GM10266 (cell line): Measurements from ENCODE around the gene ESPNL.

ENCODE experiments used
- DNase-seq: peaks from one replicate; pipeline ENCODE4 v3.0.0; 2012; ENCODE audit errors: extremely low spot score
- TF ChIP-seq, protein P1 (sequence below): IDR thresholded peaks from 2 replicates; pipeline ENCODE4 v1.5.1; 2012; ENCODE audit warnings: mild to moderate bottlenecking, low read depth; ENCODE audit not compliant: control insufficient read depth, insufficient read depth; ENCODE audit errors: missing control alignments

The ESPNL gene

DNA sequence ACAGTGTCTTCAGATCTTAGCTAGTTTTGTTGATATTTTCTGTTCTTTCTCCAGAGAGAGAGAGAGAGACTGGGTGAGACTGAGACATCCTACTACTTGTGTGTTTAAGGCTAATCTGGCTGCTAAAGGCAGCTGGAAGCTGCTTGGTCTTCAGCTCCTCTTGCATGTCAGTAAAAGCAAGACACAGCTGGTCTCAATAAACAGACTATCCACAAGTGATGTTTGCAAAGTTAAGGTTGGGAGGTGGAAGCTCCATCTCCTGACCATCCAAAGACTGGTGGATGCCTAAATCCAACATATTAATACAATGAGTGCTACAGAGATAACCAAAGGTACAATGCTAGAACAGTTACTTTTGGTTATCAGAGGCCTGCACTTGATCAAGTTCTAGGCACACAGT, 76.5 kb downstream of the ESPNL start:
- no peak for DNase-seq
- TF ChIP-seq, protein P1, sequence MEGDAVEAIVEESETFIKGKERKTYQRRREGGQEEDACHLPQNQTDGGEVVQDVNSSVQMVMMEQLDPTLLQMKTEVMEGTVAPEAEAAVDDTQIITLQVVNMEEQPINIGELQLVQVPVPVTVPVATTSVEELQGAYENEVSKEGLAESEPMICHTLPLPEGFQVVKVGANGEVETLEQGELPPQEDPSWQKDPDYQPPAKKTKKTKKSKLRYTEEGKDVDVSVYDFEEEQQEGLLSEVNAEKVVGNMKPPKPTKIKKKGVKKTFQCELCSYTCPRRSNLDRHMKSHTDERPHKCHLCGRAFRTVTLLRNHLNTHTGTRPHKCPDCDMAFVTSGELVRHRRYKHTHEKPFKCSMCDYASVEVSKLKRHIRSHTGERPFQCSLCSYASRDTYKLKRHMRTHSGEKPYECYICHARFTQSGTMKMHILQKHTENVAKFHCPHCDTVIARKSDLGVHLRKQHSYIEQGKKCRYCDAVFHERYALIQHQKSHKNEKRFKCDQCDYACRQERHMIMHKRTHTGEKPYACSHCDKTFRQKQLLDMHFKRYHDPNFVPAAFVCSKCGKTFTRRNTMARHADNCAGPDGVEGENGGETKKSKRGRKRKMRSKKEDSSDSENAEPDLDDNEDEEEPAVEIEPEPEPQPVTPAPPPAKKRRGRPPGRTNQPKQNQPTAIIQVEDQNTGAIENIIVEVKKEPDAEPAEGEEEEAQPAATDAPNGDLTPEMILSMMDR = no peak

DNA sequence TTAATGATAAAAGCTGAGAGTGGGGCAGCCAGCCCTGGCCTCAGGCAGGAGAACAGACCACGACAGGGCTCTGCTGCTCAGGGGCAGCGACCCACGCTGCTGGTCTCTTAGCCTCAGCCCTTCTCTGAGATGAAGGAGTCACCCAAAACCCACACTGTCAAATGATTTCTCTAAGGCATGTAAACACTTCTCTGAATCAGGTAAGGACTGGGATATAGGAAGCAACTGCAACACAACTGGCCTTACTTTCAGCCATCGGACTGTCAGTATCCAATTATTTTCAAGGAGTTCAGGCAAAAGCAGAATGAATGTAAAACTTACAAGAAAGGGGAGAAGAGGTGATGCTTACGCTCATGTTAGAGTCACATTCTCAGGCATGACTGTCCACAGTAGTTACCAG, 80.4 kb downstream of the ESPNL start:
- no peak for DNase-seq
- TF ChIP-seq, protein P1 = no peak

DNA sequence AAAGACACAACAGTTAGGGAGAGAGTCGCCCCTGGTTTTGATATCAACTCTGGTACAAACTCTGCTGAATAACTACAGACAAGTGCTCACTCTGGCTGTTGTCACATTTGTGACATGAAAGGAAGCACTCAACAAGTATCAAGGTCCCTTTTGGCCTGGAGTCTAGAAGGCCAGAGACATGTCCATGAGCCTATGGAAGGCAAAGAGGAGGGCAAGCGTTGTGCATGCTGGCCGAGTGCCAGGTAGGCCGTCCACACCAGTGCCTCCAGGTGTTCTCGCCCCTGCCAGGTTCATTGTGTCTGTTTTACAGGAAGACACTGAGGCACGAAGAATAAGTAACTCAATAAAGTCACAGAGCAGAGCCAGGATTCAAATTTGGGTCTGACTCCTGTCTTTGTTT, 82.2 kb downstream of the ESPNL start:
- TF ChIP-seq, protein P1 = no peak
- no peak for DNase-seq
